ENCODE data around the gene PDLIM3. TPM values are rescaled to one million over a fixed set of nuclear protein-coding genes. Genes with fewer than 3 reads are reported as not detected.

PDLIM3 gene
- total and polyA plus RNA-seq, 2 of the 13 experiments (the other 11 are each of a cell fraction or from before 2014, with no cell fraction given): 5.9 to 14.0 TPM

DNA sequence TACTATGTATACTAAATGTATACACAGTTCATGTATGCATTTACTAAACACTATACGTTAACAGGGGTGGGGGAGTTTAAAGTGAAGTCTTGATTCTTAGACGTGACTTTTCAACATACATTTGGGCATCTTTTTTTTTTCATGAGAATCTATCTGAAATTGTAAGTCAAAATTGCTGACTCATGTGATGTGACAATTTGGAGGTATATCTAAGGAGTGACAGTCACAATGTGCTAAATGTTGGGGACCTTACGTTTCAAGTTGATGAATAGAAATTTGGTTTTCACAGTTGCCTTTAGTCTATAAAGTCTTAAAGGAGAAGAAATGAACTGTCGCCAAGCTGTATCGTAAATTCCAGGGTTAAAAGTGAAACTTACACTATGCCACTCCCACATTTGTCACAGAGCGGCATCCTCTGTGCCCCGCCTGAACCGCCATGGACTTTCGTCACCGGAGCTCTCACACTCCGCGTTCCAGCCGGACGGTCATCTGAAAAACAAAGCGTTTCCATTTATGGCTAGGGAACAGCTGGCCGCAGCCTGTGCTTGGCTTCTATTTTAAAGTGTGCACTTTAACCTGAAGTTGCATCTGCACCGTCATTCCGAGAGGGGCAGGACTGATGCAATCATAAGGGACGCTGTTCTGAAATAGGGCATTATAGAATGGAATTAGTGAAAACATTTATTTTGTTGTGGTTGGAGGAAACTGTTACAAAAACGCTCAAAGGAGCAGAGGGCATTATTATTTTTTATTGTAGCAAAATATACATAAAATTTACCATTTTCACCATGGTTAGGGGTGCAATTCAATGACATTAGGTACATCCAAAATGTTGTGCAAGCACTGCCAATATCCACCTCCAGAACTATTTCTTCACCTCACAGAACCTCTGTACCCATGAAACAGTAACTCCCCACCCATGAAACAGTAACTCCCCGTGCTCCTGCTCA is 30.9 kb downstream of the PDLIM3 start (continued):
- TF ChIP-seq ZSCAN31 (CRISPR knock-in tag; IDR thresholded peaks at IDR 0.05; ENCODE audit: low read depth) (no peak), HDAC1 (CRISPR knock-in tag; IDR thresholded peaks at IDR 0.05) (peak; percentile 57), ZNF30 (CRISPR knock-in tag; IDR thresholded peaks at IDR 0.05) (no peak), IRF2 (CRISPR knock-in tag; IDR thresholded peaks at IDR 0.05) (peak; percentile 90), NR2C2 (CRISPR knock-in tag; IDR thresholded peaks at IDR 0.05; ENCODE audit: borderline replicate concordance) (peak; percentile 86), PAWR (CRISPR knock-in tag; IDR thresholded peaks at IDR 0.05; ENCODE audit: borderline replicate concordance) (no peak), TP53 (CRISPR knock-in tag; conservative IDR thresholded peaks at IDR 0.05) (no peak), ZFP91 (CRISPR knock-in tag; IDR thresholded peaks at IDR 0.05; ENCODE audit: borderline replicate concordance) (peak; percentile 17; the same call in 1 of the 2 replicates), ZNF142 (CRISPR knock-in tag; IDR thresholded peaks at IDR 0.05) (no peak), CREB1 (IDR thresholded peaks at IDR 0.05) (peak; percentile 66), CREB1 (CRISPR knock-in tag; IDR thresholded peaks at IDR 0.05) (peak; percentile 83), CEBPB (IDR thresholded peaks at IDR 0.05; ENCODE audit: borderline replicate concordance, low read depth, low read length) (peak; percentile 92), CREBL2 (CRISPR knock-in tag; IDR thresholded peaks at IDR 0.05; ENCODE audit: borderline replicate concordance) (no peak), ZNF841 (CRISPR knock-in tag; IDR thresholded peaks at IDR 0.05; ENCODE audit: borderline replicate concordance) (no peak), RNF2 (conservative IDR thresholded peaks at IDR 0.05; ENCODE audit: low read depth) (no peak), SRY (CRISPR knock-in tag; IDR thresholded peaks at IDR 0.05) (no peak), ZNF251 (CRISPR knock-in tag; IDR thresholded peaks at IDR 0.05) (no peak), ZBTB44 (CRISPR knock-in tag; IDR thresholded peaks at IDR 0.05) (no peak), PHF5A (CRISPR knock-in tag; IDR thresholded peaks at IDR 0.05; ENCODE audit: low read depth, unreplicated experiment) (no peak), HMG20B (CRISPR knock-in tag; conservative IDR thresholded peaks at IDR 0.05) (peak; percentile 75; the same call in 1 of the 2 replicates), BRD4 (CRISPR knock-in tag; IDR thresholded peaks at IDR 0.05) (no peak)
